Retinal pigment epithelial cell (primary cell): Measurements from ENCODE around the gene FICD.
"Not testable (repeated sequence)": the region's sequence is repeated elsewhere in the genome, so short reads cannot be mapped to it uniquely, and the experiment has no call there.

ENCODE experiments used
- DNase-seq: peaks from one replicate; pipeline ENCODE4 v3.0.0-alpha.2; 2010; ENCODE audit warnings: low read depth
- H3K4me3 ChIP-seq: 2 replicates; pipeline ENCODE4 v1.5.1; 2011; ENCODE audit warnings: mild to moderate bottlenecking, low read length, control low read depth, moderate library complexity
- TF ChIP-seq, protein P1 (sequence below): conservative IDR thresholded peaks from 2 replicates; pipeline ENCODE4 v1.5.1; 2011; ENCODE audit warnings: low read depth, low read length, control low read depth, inconsistent platforms

Gene FICD

DNA sequence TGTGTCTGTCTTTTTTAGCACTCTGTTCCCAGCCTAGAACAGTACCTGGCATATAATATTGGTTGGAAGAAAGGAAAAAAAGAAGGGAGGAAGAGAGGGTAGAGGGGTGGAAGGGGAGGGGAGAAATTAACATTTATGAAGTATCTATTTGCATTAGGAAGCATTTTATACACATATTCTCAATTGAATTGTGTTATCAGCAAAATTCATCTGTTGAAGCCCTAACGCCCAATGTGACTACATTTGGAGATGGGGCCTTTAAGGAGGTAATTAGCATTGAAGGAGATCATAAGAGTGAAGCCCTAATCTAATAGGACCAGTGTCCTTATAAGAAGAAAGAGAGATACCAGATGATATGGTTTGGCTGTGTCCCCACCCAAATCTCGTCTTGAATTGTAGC, 30.2 kb upstream of the FICD start:
- TF ChIP-seq, protein P1, sequence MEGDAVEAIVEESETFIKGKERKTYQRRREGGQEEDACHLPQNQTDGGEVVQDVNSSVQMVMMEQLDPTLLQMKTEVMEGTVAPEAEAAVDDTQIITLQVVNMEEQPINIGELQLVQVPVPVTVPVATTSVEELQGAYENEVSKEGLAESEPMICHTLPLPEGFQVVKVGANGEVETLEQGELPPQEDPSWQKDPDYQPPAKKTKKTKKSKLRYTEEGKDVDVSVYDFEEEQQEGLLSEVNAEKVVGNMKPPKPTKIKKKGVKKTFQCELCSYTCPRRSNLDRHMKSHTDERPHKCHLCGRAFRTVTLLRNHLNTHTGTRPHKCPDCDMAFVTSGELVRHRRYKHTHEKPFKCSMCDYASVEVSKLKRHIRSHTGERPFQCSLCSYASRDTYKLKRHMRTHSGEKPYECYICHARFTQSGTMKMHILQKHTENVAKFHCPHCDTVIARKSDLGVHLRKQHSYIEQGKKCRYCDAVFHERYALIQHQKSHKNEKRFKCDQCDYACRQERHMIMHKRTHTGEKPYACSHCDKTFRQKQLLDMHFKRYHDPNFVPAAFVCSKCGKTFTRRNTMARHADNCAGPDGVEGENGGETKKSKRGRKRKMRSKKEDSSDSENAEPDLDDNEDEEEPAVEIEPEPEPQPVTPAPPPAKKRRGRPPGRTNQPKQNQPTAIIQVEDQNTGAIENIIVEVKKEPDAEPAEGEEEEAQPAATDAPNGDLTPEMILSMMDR, result no peak
- no peak for DNase-seq
- H3K4me3 ChIP-seq, result no peak overlapping the region

DNA sequence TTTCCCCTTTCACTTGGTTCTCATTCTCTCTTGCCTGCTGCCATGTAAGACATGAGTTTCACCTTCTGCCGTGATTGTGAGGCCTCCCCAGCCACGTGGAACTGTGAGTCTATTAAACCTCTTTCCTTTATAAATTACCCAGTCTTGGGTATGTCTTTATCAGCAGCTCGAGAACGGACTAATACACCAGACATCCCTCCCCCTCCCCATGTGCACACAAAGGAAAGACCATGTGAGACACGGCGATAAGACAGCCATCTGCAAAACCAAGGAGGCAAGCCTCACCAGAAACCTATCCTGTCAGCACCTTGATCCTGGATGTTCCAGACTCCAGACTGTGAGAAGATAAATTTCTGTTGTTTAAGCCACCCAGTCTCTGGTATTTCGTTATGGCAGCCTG, 29.7 kb upstream of the FICD start:
- not testable (repeated sequence) for H3K4me3 ChIP-seq, DNase-seq

DNA sequence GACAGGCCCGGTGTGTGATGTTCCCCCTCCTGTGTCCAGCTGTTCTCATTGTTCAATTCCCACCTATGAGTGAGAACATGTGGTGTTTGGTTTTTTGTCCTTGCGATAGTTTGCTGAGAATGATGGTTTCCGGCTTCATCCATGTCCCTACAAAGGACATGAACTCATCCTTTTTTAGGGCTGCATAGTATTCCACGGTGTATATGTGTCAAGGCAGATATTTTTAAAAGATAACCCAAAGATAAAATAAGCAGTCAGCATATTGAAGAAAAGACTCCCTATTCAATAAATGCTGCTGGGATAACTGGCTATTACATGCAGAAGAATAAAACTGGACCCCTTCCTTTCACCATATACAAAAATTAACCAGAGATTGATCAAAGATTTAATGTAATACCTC, 28.0 kb upstream of the FICD start:
- not testable (repeated sequence) for H3K4me3 ChIP-seq, DNase-seq

DNA sequence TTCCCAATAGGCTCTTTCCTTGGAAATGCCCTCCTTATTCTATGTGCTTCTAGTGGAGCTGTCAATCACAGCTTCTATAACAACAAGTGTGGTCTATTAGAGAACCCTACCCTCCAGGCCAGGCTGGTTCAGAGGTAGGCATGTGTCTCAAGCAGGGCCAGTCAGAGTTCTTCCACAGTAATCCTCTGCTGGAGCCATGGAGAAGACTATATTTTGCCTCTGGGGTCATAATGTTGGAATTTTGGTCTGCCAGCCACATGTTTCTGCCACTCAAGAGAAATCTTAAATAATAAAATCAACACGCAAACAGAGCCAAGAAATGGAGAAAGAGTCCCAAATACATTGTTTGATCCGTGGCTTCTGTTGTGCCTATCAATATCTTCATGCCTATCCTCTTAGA, 23.8 kb upstream of the FICD start:
- H3K4me3 ChIP-seq, result no peak overlapping the region
- DNase-seq, result no peak
- TF ChIP-seq, protein P1, result no peak

GRCh38 chr12:108495054-108495453, 20.0 kb upstream of the FICD start:
- TF ChIP-seq, protein P1, result peak; percentile 63
- DNase-seq, result no peak
- H3K4me3 ChIP-seq, result no peak overlapping the region

GRCh38 chr12:108495823-108496579, 19.1 kb upstream of the FICD start:
- DNase-seq, result no peak
- TF ChIP-seq, protein P1, result no peak
- no peak overlapping the region for H3K4me3 ChIP-seq

- no peak for DNase-seq
- no peak overlapping the region for H3K4me3 ChIP-seq
- TF ChIP-seq, protein P1, result no peak
These were observed 16.9 kb upstream of the FICD start for GRCh38 chr12:108498136-108498535.

DNA sequence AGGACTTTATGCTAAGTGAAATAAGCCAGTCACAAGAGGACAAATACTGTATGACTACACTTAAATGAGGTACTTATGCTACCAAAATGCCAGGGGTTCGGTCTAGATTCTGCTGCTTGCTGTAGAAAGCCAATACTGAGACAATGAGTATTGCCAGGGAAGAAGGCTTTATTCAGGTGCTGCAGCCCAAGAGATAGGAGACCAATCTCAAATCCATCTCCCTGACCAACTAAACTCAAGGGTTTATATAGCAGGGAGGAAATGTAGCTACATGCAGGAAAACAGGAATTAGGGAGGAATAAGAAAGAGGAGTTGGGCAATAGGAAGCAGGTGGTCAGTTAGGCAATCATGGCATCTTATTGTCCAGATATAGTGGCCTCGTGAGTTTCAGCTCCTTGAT, 12.2 kb upstream of the FICD start:
- H3K4me3 ChIP-seq, result no peak overlapping the region
- no peak for DNase-seq

More for the DNA sequence above, 12.2 kb upstream of the FICD start:
- TF ChIP-seq, protein P1, result no peak
